PC-3 (cell line): Measurements from ENCODE around the gene HOXD10. TPM values are rescaled to one million over a fixed set of nuclear protein-coding genes. Genes with fewer than 3 reads are reported as not detected.

Experiments used
- ATAC-seq: fragments of 200-7000 bp; cut with Tn5 transposase; 2 replicates; pipeline ENCODE4 v1.9.1; 2020; ENCODE audit warnings: mild to moderate bottlenecking, moderate library complexity
- BruUV-seq: library from RNA; stranded (reverse); fragments of 400-500 nt; replicated peaks from 2 replicates; lab custom pipeline; 2021; lab: Mats Ljungman, UMichigan
- CTCF ChIA-PET: fragments of 300-600 bp; sonication (Branson Sonifier 250); formaldehyde crosslinking; loops from one replicate; lab custom pipeline; 2022; ENCODE audit warnings: antibody characterized with exemption; lab: Charles Lee
- POLR2A ChIA-PET: fragments of 300-600 bp; sonication (Branson Sonifier 250); formaldehyde crosslinking; loops from one replicate; lab custom pipeline; 2022; ENCODE audit warnings: antibody characterized with exemption; ENCODE audit not compliant: unreplicated experiment; lab: Charles Lee
- DNase-seq: peaks from one replicate; pipeline ENCODE4 v3.0.0-alpha.2; 2015
- H2AFZ ChIP-seq: fragments of 300-600 bp; sonication (generic); 2 replicates; pipeline ENCODE4 v1.6.0; 2016; ENCODE audit warnings: antibody characterized with exemption, low read length
- H3F3A ChIP-seq: fragments of 300-600 bp; sonication (generic); one replicate; pipeline ENCODE4 v1.6.0; 2017; ENCODE audit warnings: antibody characterized with exemption, low read length, control low read depth, mild to moderate bottlenecking; ENCODE audit not compliant: unreplicated experiment
- H3K27ac ChIP-seq: fragments of 300-600 bp; sonication (generic); 2 replicates; pipeline ENCODE4 v1.5.1; 2016; ENCODE audit warnings: mild to moderate bottlenecking, low read length
- H3K27me3 ChIP-seq: fragments of 300-600 bp; sonication (generic); 2 replicates; pipeline ENCODE4 v1.6.1; 2016; ENCODE audit warnings: low read length, mixed read lengths
- H3K36me3 ChIP-seq: fragments of 300-600 bp; sonication (generic); 2 replicates; pipeline ENCODE4 v1.6.1; 2016; ENCODE audit warnings: low read depth, mixed run types, low read length, mixed read lengths
- H3K4me1 ChIP-seq: fragments of 300-600 bp; sonication (generic); 2 replicates; pipeline ENCODE4 v1.5.1; 2016; ENCODE audit warnings: low read length; ENCODE audit not compliant: insufficient read depth
- H3K4me2 ChIP-seq: fragments of 300-600 bp; sonication (generic); 2 replicates; pipeline ENCODE4 v1.6.0; 2016; ENCODE audit warnings: low read length
- H3K4me3 ChIP-seq: fragments of 300-600 bp; sonication (generic); 2 replicates; pipeline ENCODE4 v1.5.1; 2016; ENCODE audit warnings: mild to moderate bottlenecking, low read length, mixed read lengths
- H3K79me2 ChIP-seq: fragments of 300-600 bp; sonication (generic); 2 replicates; pipeline ENCODE4 v1.6.1; 2017; ENCODE audit warnings: low read length, mixed read lengths
- H3K9ac ChIP-seq: fragments of 300-600 bp; sonication (generic); 2 replicates; pipeline ENCODE4 v1.6.0; 2016; ENCODE audit warnings: mild to moderate bottlenecking, low read length
- H3K9me2 ChIP-seq: fragments of 300-600 bp; sonication (generic); replicated peaks from 2 replicates; pipeline ENCODE4 v1.6.1; 2016; ENCODE audit warnings: mixed run types, low read length, mixed read lengths
- H3K9me3 ChIP-seq: fragments of 300-600 bp; sonication (generic); 2 replicates; pipeline ENCODE4 v1.6.1; 2016; ENCODE audit warnings: low read length, mixed read lengths
- H4K20me1 ChIP-seq: fragments of 300-600 bp; sonication (generic); 2 replicates; pipeline ENCODE4 v1.6.1; 2016; ENCODE audit warnings: low read length, mixed read lengths
- EZH2 ChIP-seq: fragments of 300-600 bp; sonication (generic); IDR thresholded peaks from one replicate; pipeline ENCODE4 v1.6.1; 2017; ENCODE audit warnings: antibody characterized with exemption, mild to moderate bottlenecking, low read length; ENCODE audit not compliant: unreplicated experiment
- EZH2phosphoT487 ChIP-seq: fragments of 300-600 bp; sonication (generic); IDR thresholded peaks from 2 replicates; pipeline ENCODE4 v1.6.1; 2018; ENCODE audit warnings: mild to moderate bottlenecking, antibody characterized with exemption, low read length, borderline replicate concordance
- intact Hi-C: fragments of 100-400 bp; cut with micrococcal nuclease; formaldehyde crosslinking; loops from 2 replicates; pipeline ENCODE4 v1.9.0; 2023
- total RNA-seq: library from RNA; depleted of rRNA; stranded (reverse); fragments of >200 nt; gene quantifications from 2 replicates; pipeline ENCODE4 v1.2.3, GENCODE V29; 2014
- TF ChIP-seq, protein P1 (sequence below): fragments of 300-600 bp; sonication (generic); conservative IDR thresholded peaks from 2 replicates; pipeline ENCODE4 v1.5.1; 2017; ENCODE audit warnings: antibody characterized with exemption, low read depth, mild to moderate bottlenecking, low read length

Gene HOXD10
- total RNA-seq, 1 experiment from 2014 or later: not detected

DNA sequence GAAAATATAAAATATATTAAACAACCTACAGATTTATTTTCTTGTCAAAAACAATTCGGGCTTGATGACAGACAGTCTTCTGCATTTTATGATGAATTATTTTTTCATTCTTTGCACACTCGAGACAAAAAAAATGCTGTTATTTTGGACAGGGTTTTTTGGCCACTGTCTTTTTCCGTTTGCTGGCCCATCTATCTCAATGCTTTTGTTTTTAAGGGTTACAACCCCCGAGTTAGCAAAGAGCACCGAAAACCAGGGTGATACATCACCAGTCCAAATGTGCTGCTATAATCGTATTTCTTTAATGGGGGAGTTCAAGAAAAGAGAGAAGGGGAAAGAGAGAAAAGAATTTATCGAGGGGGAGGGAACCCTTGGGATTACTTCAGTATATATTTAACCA is 40.5 kb upstream of the HOXD10 start:
- Histone ChIP-seq H3K4me2 (no peak overlapping the region), H3K9me2 (no peaks in the 10 kb centered on the region), H2AFZ (no peak overlapping the region), H3K4me1 (no peaks in the 10 kb centered on the region), H3K27me3 (peaks cover 73% of the 10 kb centered on the region), H3K9ac (no peak overlapping the region), H3K79me2 (no peaks in the 10 kb centered on the region), H3K4me3 (no peak overlapping the region), H3K27ac (no peak overlapping the region), H4K20me1 (no peaks in the 10 kb centered on the region), H3F3A (no peaks in the 10 kb centered on the region), H3K36me3 (no peaks in the 10 kb centered on the region), H3K9me3 (no peaks in the 10 kb centered on the region)
- no peak for DNase-seq
- no TSS peak for BruUV-seq
- POLR2A ChIA-PET: no interaction called here
- TF ChIP-seq, protein P1, sequence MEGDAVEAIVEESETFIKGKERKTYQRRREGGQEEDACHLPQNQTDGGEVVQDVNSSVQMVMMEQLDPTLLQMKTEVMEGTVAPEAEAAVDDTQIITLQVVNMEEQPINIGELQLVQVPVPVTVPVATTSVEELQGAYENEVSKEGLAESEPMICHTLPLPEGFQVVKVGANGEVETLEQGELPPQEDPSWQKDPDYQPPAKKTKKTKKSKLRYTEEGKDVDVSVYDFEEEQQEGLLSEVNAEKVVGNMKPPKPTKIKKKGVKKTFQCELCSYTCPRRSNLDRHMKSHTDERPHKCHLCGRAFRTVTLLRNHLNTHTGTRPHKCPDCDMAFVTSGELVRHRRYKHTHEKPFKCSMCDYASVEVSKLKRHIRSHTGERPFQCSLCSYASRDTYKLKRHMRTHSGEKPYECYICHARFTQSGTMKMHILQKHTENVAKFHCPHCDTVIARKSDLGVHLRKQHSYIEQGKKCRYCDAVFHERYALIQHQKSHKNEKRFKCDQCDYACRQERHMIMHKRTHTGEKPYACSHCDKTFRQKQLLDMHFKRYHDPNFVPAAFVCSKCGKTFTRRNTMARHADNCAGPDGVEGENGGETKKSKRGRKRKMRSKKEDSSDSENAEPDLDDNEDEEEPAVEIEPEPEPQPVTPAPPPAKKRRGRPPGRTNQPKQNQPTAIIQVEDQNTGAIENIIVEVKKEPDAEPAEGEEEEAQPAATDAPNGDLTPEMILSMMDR: no peak
- TF ChIP-seq EZH2phosphoT487 (no peak), EZH2 (no peak)
- ATAC-seq: no peak
- intact Hi-C loops: no loop called here
- CTCF ChIA-PET: no interaction called here

DNA sequence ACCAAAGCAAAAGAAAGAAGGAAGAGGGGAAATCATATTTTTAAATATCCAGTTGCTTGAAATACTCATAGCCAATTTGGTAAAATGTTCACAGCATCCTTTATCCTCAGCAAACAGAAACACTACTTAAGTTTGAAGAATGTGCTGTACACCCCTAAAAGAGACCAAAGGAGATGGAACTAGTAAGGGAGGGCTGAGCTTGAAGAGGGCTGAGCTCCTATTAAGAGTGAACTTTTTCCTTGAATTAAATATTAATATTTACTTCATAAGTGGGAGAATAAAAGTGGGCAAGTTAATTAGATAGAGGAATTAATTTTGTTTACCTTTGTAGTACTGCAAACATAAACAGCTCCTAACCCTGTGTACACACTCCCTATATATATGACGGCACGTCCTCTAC is 39.8 kb upstream of the HOXD10 start:
- no peak overlapping the region for H3K9ac ChIP-seq
- no peaks in the 10 kb centered on the region for H3K9me2 ChIP-seq
- ChIA-PET POLR2A (no interaction called here), CTCF (no interaction called here)
- intact Hi-C loops: no loop called here
- H3K36me3 ChIP-seq: no peaks in the 10 kb centered on the region
- ATAC-seq (no peak), DNase-seq (no peak)
- H2AFZ ChIP-seq: no peak overlapping the region
- H3K4me2 ChIP-seq: no peak overlapping the region
- H3K4me3 ChIP-seq: no peak overlapping the region
- TF ChIP-seq, protein P1: no peak
- TF ChIP-seq EZH2 (no peak), EZH2phosphoT487 (no peak)
- no peaks in the 10 kb centered on the region for H3K4me1 ChIP-seq
- no peaks in the 10 kb centered on the region for H3K9me3 ChIP-seq
- no peaks in the 10 kb centered on the region for H3K79me2 ChIP-seq
- no peak overlapping the region for H3K27ac ChIP-seq
- no TSS peak for BruUV-seq
- H4K20me1 ChIP-seq: no peaks in the 10 kb centered on the region
- H3F3A ChIP-seq: no peaks in the 10 kb centered on the region
- peaks cover 71% of the 10 kb centered on the region for H3K27me3 ChIP-seq

GRCh38 chr2:176078541-176079284 is 37.9 kb upstream of the HOXD10 start:
- ChIA-PET POLR2A (no interaction called here), CTCF (no interaction called here)
- Histone ChIP-seq H3K9me3 (no peaks in the 10 kb centered on the region), H3K27me3 (peaks cover 53% of the 10 kb centered on the region), H3K4me1 (no peaks in the 10 kb centered on the region), H3K9me2 (no peaks in the 10 kb centered on the region), H3K79me2 (no peaks in the 10 kb centered on the region), H3K4me2 (no peak overlapping the region), H3K36me3 (no peaks in the 10 kb centered on the region), H3F3A (no peaks in the 10 kb centered on the region), H2AFZ (no peak overlapping the region), H4K20me1 (no peaks in the 10 kb centered on the region), H3K4me3 (no peak overlapping the region), H3K9ac (no peak overlapping the region), H3K27ac (no peak overlapping the region)
- intact Hi-C loops: no loop called here
- DNase-seq: no peak
- TF ChIP-seq EZH2: no peak
- TF ChIP-seq, protein P1: no peak
- TF ChIP-seq EZH2phosphoT487: no peak
- no TSS peak for BruUV-seq
- no peak for ATAC-seq
